SK-N-SH (cell line): Measurements from ENCODE around the gene TMCC3. TPM values are rescaled to one million over a fixed set of nuclear protein-coding genes. Genes with fewer than 3 reads are reported as not detected.

Experiments used
- CTCF ChIA-PET: fragments of 300-600, 350-600 bp; formaldehyde crosslinking; extraction: SDS; loops from one replicate; lab custom pipeline; 2021; lab: Yijun Ruan, JAX
- POLR2A ChIA-PET: fragments of 350-600 bp; sonication (Branson Sonifier 250); formaldehyde crosslinking; extraction: SDS; loops from one replicate; lab custom pipeline; 2020; ENCODE audit warnings: antibody characterized with exemption, inconsistent platforms; lab: Yijun Ruan, JAX
- DNase-seq: peaks from one replicate; pipeline ENCODE4 v3.0.0; 2012
- H2AFZ ChIP-seq: fragments of 200-600 bp; sonication (generic); 2 replicates; pipeline ENCODE4 v1.8.1; 2016; ENCODE audit warnings: antibody characterized with exemption, mild to moderate bottlenecking, low read depth
- H3F3A ChIP-seq: fragments of 200-600 bp; sonication (generic); replicated peaks from 2 replicates; pipeline ENCODE3; 2016; ENCODE audit warnings: antibody characterized with exemption, mild to moderate bottlenecking; ENCODE audit not compliant: insufficient read depth
- H3K27ac ChIP-seq, 2 experiments: fragments of 200-500 bp in 1 of 2; fragments of 200-600 bp in 1 of 2; sonication (Bioruptor generic) in 1 of 2; sonication (generic), shearing (Covaris generic) in 1 of 2; 2 replicates each; pipeline versions ENCODE4 v1.5.1 to v1.6.1; 2014 to 2016; ENCODE audit warnings: low read depth in 2 of 2, inconsistent platforms in 1 of 2, low read length in 1 of 2, mild to moderate bottlenecking in 1 of 2, mixed read lengths in 1 of 2
- H3K27me3 ChIP-seq: fragments of 200-600 bp; sonication (generic), shearing (Covaris generic); 2 replicates; pipeline ENCODE4 v1.6.1; 2016; ENCODE audit warnings: mixed run types; ENCODE audit not compliant: insufficient read depth
- H3K36me3 ChIP-seq, 2 experiments: fragments of 200-500 bp in 1 of 2; fragments of 200-600 bp in 1 of 2; sonication (Bioruptor generic) in 1 of 2; sonication (generic) in 1 of 2; replicated peaks in 1 of 2; 2 replicates each; pipeline versions ENCODE3 to v1.5.1; 2014 to 2016; ENCODE audit warnings: low read length in 1 of 2, mild to moderate bottlenecking in 1 of 2; ENCODE audit not compliant: insufficient read depth in 2 of 2, control insufficient read depth in 1 of 2
- H3K4me1 ChIP-seq, 2 experiments: fragments of 200-500 bp in 1 of 2; fragments of 200-600 bp in 1 of 2; sonication (Bioruptor generic) in 1 of 2; sonication (generic), shearing (Covaris generic) in 1 of 2; 2 replicates each; pipeline versions ENCODE4 v1.5.1 to v1.6.1; 2014 to 2016; ENCODE audit warnings: low read depth in 1 of 2, low read length in 1 of 2, mixed run types in 1 of 2; ENCODE audit not compliant: insufficient read depth in 2 of 2, control insufficient read depth in 1 of 2
- H3K4me2 ChIP-seq: fragments of 200-600 bp; sonication (generic), shearing (Covaris generic); 2 replicates; pipeline ENCODE4 v1.6.1; 2017; ENCODE audit warnings: mixed run types
- H3K4me3 ChIP-seq, 2 experiments: fragments of 200-500 bp in 1 of 2; fragments of 200-600 bp in 1 of 2; sonication (Bioruptor generic) in 1 of 2; sonication (generic), shearing (Covaris generic) in 1 of 2; 2 replicates each; pipeline versions ENCODE4 v1.5.1 to v1.8.1; 2014 to 2016; ENCODE audit warnings: low read depth in 2 of 2, inconsistent platforms in 1 of 2, low read length in 1 of 2, mild to moderate bottlenecking in 1 of 2, mixed read lengths in 1 of 2, moderate library complexity in 1 of 2
- H3K79me2 ChIP-seq: fragments of 200-600 bp; sonication (generic); 2 replicates; pipeline ENCODE4 v1.8.1; 2017; ENCODE audit warnings: mild to moderate bottlenecking; ENCODE audit not compliant: insufficient read depth
- H3K9ac ChIP-seq: fragments of 200-600 bp; sonication (generic); 2 replicates; pipeline ENCODE4 v1.6.1; 2017; ENCODE audit warnings: mixed run types
- H3K9me2 ChIP-seq: fragments of 200-600 bp; sonication (generic); 2 replicates; pipeline ENCODE4 v1.6.1; 2017; ENCODE audit warnings: mixed run types
- H3K9me3 ChIP-seq: fragments of 200-600 bp; sonication (generic); 2 replicates; pipeline ENCODE4 v1.6.1; 2017; ENCODE audit warnings: mixed run types, mild to moderate bottlenecking, moderate library complexity
- H4K20me1 ChIP-seq: fragments of 200-600 bp; sonication (generic); 2 replicates; pipeline ENCODE4 v1.6.1; 2017; ENCODE audit warnings: mild to moderate bottlenecking, mixed run types; ENCODE audit not compliant: insufficient read depth
- FOSL2 ChIP-seq: IDR thresholded peaks from 2 replicates; pipeline ENCODE4 v1.4.0; 2012; ENCODE audit warnings: low read depth, mild to moderate bottlenecking, moderate library complexity, borderline replicate concordance
- FOXJ3 ChIP-seq: sonication (generic); formaldehyde crosslinking; IDR thresholded peaks from 2 replicates; pipeline ENCODE4 v1.5.1; 2020; ENCODE audit warnings: mild to moderate bottlenecking, missing genetic modification reagents
- GATA2 ChIP-seq: sonication (generic); formaldehyde crosslinking; IDR thresholded peaks from 2 replicates; pipeline ENCODE4 v1.5.0; 2020; ENCODE audit warnings: mild to moderate bottlenecking, missing genetic modification reagents
- IRF3 ChIP-seq: fragments of 150-350 bp; IDR thresholded peaks from 2 replicates; pipeline ENCODE4 v1.6.1; 2016; ENCODE audit warnings: mild to moderate bottlenecking, low read depth, low read length
- JUND ChIP-seq: IDR thresholded peaks from 2 replicates; pipeline ENCODE4 v1.4.0; 2012
- MXI1 ChIP-seq: IDR thresholded peaks from 2 replicates; pipeline ENCODE4 v1.6.1; 2012; ENCODE audit warnings: mild to moderate bottlenecking, low read depth, low read length, improper control_type of control experiment
- NFIC ChIP-seq: IDR thresholded peaks from 2 replicates; pipeline ENCODE4 v1.4.0; 2012; ENCODE audit warnings: borderline replicate concordance
- NRF1 ChIP-seq: IDR thresholded peaks from 2 replicates; pipeline ENCODE4 v1.6.1; 2012; ENCODE audit warnings: low read depth, mild to moderate bottlenecking, low read length
- PBX3 ChIP-seq: IDR thresholded peaks from 2 replicates; pipeline ENCODE4; 2012
- RAD21 ChIP-seq: IDR thresholded peaks from 2 replicates; pipeline ENCODE4 v1.6.1; 2012; ENCODE audit warnings: mild to moderate bottlenecking, low read length
- RFX5 ChIP-seq: IDR thresholded peaks from 2 replicates; pipeline ENCODE4 v1.6.1; 2012; ENCODE audit warnings: mild to moderate bottlenecking, improper control_type of control experiment, low read length
- RXRA ChIP-seq: IDR thresholded peaks from 2 replicates; pipeline ENCODE4 v1.4.0; 2012; ENCODE audit warnings: low read depth, mild to moderate bottlenecking, borderline replicate concordance
- SMC3 ChIP-seq: IDR thresholded peaks from 2 replicates; pipeline ENCODE4 v1.6.1; 2012; ENCODE audit warnings: low read depth, low read length, improper control_type of control experiment
- TCF12 ChIP-seq: IDR thresholded peaks from 2 replicates; pipeline ENCODE4 v1.4.0; 2012
- TEAD4 ChIP-seq: IDR thresholded peaks from 2 replicates; pipeline ENCODE4 v1.4.0; 2012; ENCODE audit warnings: mild to moderate bottlenecking, borderline replicate concordance; ENCODE audit not compliant: insufficient read depth
- ZBTB33 ChIP-seq: IDR thresholded peaks from 2 replicates; pipeline ENCODE4 v1.4.0; 2012; ENCODE audit warnings: low read depth, borderline replicate concordance
- whole genome bisulfite sequencing: methylation state at CpG from one replicate; pipeline ENCODE4 v1.1.6; 2017; ENCODE audit warnings: low lambda C conversion rate; 5-methylcytosine and 5-hydroxymethylcytosine counted together
- polyA plus RNA-seq, 3 experiments: library from polyadenylated mRNA; depleted of rRNA; stranded (reverse); fragments of >200 nt; gene quantifications; 2 replicates each; pipeline ENCODE4 v1.2.3, GENCODE V29; 2012

Gene TMCC3
- polyA plus RNA-seq, 1 of the 3 experiments (the other 2 are of a cell fraction) = 0.53 TPM

- 0 out of 2 replicates have a peak overlapping the region, but pooled peaks have one; percentile 55 for H3K4me2 ChIP-seq
- H3K36me3 ChIP-seq = no peaks in the 10 kb centered on the region
- H3K4me1 ChIP-seq = peaks cover 14 to 15% of the 10 kb centered on the region in 2 experiments; a peak in 2 of 4 replicates
- ChIA-PET POLR2A (no interaction called here), CTCF (no interaction called here)
- no peaks in the 10 kb centered on the region for H3F3A ChIP-seq
- H3K27me3 ChIP-seq = no peaks in the 10 kb centered on the region
- no peak overlapping the region for H3K27ac ChIP-seq
- H3K4me3 ChIP-seq = no peak overlapping the region
- H3K9me2 ChIP-seq = no peaks in the 10 kb centered on the region
- DNase-seq = no peak
- no peaks in the 10 kb centered on the region for H3K79me2 ChIP-seq
- WGBS = 70% methylated on average over 11 of the region's 11 CpGs
- no peak for TF ChIP-seq RFX5
- no peak for TF ChIP-seq MXI1
- TF ChIP-seq NRF1 = no peak
- TF ChIP-seq JUND = no peak
- TF ChIP-seq NFIC = no peak
- TF ChIP-seq TEAD4 = no peak
- no peak for TF ChIP-seq GATA2 (CRISPR knock-in tag)
- no peak for TF ChIP-seq RAD21
- TF ChIP-seq FOXJ3 (CRISPR knock-in tag) = no peak
- no peak for TF ChIP-seq FOSL2
- no peak for TF ChIP-seq IRF3
- TF ChIP-seq TCF12 = no peak
- no peak for TF ChIP-seq ZBTB33
- no peaks in the 10 kb centered on the region for H3K9me3 ChIP-seq
- H4K20me1 ChIP-seq = no peaks in the 10 kb centered on the region
- H2AFZ ChIP-seq = no peak overlapping the region; the same call in 1 of the 2 replicates
- H3K9ac ChIP-seq = no peak overlapping the region
These were observed 34.1 kb downstream of the TMCC3 start for GRCh38 chr12:94616203-94616729.

- peak overlapping the region; percentile 55; the same call in 1 of the 2 replicates for H3K4me2 ChIP-seq
- no peak overlapping the region for H3K9ac ChIP-seq
- no peaks in the 10 kb centered on the region for H3F3A ChIP-seq
- no peak for DNase-seq
- TF ChIP-seq FOXJ3 (CRISPR knock-in tag) (no peak), PBX3 (peak; percentile 58), NFIC (peak; percentile 47; the same call in 1 of the 2 replicates), RXRA (no peak), SMC3 (no peak), FOSL2 (peak; percentile 13; the same call in 1 of the 2 replicates)
- H3K9me2 ChIP-seq = no peaks in the 10 kb centered on the region
- H4K20me1 ChIP-seq = no peaks in the 10 kb centered on the region
- WGBS = 38% methylated on average over 14 of the region's 14 CpGs
- no peak overlapping the region for H3K27ac ChIP-seq
- ChIA-PET CTCF (interaction anchor here (0.6 to 1.6 kb wide), 4 partner anchors 12 to 69 kb away, joined by 3 to 4 read pairs (median 3); no protein-coding TSS in a partner anchor), POLR2A (no interaction called here)
- H2AFZ ChIP-seq = peak overlapping the region; percentile 89; the same call in 1 of the 2 replicates
- H3K9me3 ChIP-seq = no peaks in the 10 kb centered on the region
- H3K27me3 ChIP-seq = no peaks in the 10 kb centered on the region
- peaks cover 13 to 14% of the 10 kb centered on the region in 2 experiments; a peak in 2 of 4 replicates for H3K4me1 ChIP-seq
- H3K79me2 ChIP-seq = no peaks in the 10 kb centered on the region
- H3K4me3 ChIP-seq = peak overlapping the region; percentile 2 to 9; a peak in 1 of 4 replicates
- H3K36me3 ChIP-seq = no peaks in the 10 kb centered on the region
These were observed 34.8 kb downstream of the TMCC3 start for GRCh38 chr12:94615260-94616181.
